ENCODE results near the gene UBAP2. TPM values are rescaled to one million over a fixed set of nuclear protein-coding genes. Genes with fewer than 3 reads are reported as not detected.
A peak's percentile ranks its signal among the peaks of the same experiment; 100 is the strongest.
"Not testable (repeated sequence)": the region's sequence is repeated elsewhere in the genome, so short reads cannot be mapped to it uniquely, and the experiment has no call there.

The UBAP2 gene
- total RNA-seq, 1 donor from 2014 or later, result 87.7 TPM

DNA sequence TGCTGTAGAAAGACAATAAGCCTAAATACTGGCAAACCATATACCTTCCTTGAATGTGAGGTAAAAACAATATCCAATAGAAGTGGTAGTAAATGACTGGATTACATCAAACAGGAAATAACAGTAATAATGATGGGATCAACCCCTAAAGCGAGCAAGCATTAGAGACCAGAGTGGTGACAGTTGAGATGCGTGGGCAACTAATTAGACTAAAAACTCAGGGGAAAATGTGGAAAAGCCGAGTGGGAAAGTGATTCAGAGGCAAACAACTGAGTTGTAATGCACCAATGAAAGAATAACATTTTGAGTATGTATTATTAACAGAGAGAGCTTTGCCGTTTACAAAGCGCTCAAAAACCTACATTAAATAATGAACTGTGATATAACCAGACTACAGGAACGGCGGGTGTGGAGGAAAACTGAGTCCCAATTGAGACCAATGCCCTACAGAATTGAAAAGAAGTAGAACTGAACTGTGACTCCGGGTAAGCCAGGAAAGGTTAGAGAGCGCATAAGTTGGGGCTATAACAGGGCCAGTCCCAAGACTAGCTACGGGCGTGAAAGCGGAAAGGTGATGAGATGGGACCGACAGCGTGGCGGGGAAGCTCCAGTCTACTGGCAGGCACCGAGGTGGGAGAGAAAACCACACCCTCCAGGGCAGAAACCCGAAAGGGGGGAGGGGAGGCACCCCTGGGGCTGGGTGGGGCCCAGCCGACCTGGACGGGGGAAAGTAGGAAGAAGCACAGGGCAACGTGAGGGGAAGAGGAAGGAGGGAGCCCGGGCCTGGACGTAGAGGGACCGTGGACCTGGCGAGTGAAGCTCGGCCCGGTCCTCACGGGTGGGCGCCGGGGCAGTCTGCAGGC, 592 bp downstream of the UBAP2 start:
- peak; percentile 41 for DNase-seq (ENCODE audit: low spot score)
- H3K27me3 Mint-ChIP-seq (ENCODE audit: unreplicated experiment), result peaks cover 20% of the 10 kb centered on the region
- H3K36me3 Mint-ChIP-seq (ENCODE audit: low read depth, unreplicated experiment), result peaks cover 13% of the 10 kb centered on the region
- H3K9me3 Mint-ChIP-seq (ENCODE audit: unreplicated experiment), result no peaks in the 10 kb centered on the region
- H3K27ac Mint-ChIP-seq (ENCODE audit: unreplicated experiment), result peak overlapping the region; percentile 100
- TF ChIP-seq, protein P1, sequence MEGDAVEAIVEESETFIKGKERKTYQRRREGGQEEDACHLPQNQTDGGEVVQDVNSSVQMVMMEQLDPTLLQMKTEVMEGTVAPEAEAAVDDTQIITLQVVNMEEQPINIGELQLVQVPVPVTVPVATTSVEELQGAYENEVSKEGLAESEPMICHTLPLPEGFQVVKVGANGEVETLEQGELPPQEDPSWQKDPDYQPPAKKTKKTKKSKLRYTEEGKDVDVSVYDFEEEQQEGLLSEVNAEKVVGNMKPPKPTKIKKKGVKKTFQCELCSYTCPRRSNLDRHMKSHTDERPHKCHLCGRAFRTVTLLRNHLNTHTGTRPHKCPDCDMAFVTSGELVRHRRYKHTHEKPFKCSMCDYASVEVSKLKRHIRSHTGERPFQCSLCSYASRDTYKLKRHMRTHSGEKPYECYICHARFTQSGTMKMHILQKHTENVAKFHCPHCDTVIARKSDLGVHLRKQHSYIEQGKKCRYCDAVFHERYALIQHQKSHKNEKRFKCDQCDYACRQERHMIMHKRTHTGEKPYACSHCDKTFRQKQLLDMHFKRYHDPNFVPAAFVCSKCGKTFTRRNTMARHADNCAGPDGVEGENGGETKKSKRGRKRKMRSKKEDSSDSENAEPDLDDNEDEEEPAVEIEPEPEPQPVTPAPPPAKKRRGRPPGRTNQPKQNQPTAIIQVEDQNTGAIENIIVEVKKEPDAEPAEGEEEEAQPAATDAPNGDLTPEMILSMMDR (IDR thresholded peaks at IDR 0.05; ENCODE audit: unreplicated experiment), result no peak
- peak overlapping the region; percentile 99 for H3K4me3 Mint-ChIP-seq (ENCODE audit: unreplicated experiment)
- H3K4me1 Mint-ChIP-seq (ENCODE audit: unreplicated experiment), result peaks cover 40% of the 10 kb centered on the region

DNA sequence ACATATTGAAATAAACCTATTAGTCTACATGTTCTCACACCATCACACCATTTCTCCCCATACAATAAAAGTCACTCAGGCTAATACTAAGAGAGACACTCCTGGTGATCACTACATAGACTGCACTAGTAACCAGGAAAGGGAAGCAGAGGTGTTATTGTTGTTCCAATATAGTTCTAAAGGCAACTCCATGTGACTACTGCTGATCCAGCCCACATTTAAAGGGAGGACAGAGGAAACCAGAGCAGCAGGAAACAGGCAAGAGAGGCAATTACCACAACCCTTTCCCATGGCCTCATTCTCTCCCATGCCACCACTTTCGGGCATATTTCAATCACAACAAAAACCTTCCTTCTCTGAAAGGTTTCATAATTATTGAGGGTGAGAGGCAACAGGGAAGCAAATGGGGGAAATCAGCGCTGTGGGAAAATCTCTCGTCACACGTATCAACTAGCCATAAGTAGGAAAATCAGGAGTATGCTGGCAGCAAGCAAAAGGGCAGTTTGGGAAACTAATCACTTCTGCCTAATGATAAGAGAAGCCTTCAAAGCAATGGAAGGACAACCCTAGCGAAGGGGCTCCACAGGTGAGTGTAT, 1.8 kb downstream of the UBAP2 start:
- peaks cover 20% of the 10 kb centered on the region for H3K27me3 Mint-ChIP-seq (ENCODE audit: unreplicated experiment)
- DNase-seq (ENCODE audit: low spot score), result peak; percentile 34

DNA sequence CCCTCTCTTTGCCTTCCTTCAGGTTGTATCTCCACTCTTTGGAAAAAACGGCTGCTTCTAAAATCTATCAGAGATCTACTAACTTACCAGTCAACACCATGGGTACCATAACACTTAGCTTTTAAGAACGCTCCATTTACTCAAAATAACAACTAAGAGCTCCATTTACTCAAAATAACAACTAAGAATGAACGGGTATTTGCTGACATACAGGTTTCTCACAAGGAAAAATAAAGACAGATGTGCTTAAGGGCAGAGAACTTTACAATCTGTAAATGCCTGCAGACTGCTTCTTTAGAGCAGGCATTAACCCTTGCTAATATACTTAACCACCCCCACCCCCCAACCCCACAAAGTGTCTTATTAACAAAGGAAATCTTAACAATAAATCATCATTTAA, 2.8 kb downstream of the UBAP2 start:
- peaks cover 40% of the 10 kb centered on the region for H3K4me1 Mint-ChIP-seq (ENCODE audit: unreplicated experiment)

More for the DNA sequence above, 1.8 kb downstream of the UBAP2 start:
- H3K9me3 Mint-ChIP-seq (ENCODE audit: unreplicated experiment), result no peaks in the 10 kb centered on the region
- peak overlapping the region; percentile 99 for H3K4me3 Mint-ChIP-seq (ENCODE audit: unreplicated experiment)
- H3K36me3 Mint-ChIP-seq (ENCODE audit: low read depth, unreplicated experiment), result peaks cover 13% of the 10 kb centered on the region
- H3K27ac Mint-ChIP-seq (ENCODE audit: unreplicated experiment), result peak overlapping the region; percentile 100
- TF ChIP-seq, protein P1 (IDR thresholded peaks at IDR 0.05; ENCODE audit: unreplicated experiment), result no peak
- peaks cover 40% of the 10 kb centered on the region for H3K4me1 Mint-ChIP-seq (ENCODE audit: unreplicated experiment)

DNA sequence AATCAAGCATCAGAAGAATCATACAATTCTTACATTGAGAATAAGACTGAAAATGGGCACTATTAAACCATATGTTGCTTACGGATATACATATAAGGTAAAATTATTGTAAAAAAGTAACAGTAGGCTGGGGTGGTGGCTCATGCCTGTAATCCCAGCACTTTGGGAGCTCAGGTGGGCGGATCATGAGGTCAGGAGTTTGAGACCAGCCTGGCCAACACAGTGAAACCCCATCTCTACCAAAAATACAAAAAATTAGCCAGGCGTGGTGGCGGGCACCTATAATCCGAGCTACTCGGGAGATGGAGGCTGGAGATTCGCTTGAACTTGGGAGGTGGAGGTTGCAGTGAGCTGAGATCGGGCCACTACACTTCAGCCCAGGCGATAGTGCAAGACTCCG, 6.6 kb downstream of the UBAP2 start:
- not testable (repeated sequence) for H3K27me3 Mint-ChIP-seq (ENCODE audit: unreplicated experiment); DNase-seq (ENCODE audit: low spot score); H3K9me3 Mint-ChIP-seq (ENCODE audit: unreplicated experiment); H3K27ac Mint-ChIP-seq (ENCODE audit: unreplicated experiment); H3K4me3 Mint-ChIP-seq (ENCODE audit: unreplicated experiment)
- peaks cover 11% of the 10 kb centered on the region for H3K36me3 Mint-ChIP-seq (ENCODE audit: low read depth, unreplicated experiment)
- peaks cover 16% of the 10 kb centered on the region for H3K4me1 Mint-ChIP-seq (ENCODE audit: unreplicated experiment)

More for the DNA sequence above, 2.8 kb downstream of the UBAP2 start:
- TF ChIP-seq, protein P1 (IDR thresholded peaks at IDR 0.05; ENCODE audit: unreplicated experiment), result no peak
- Mint-ChIP-seq H3K36me3 (ENCODE audit: low read depth, unreplicated experiment) (peaks cover 13% of the 10 kb centered on the region), H3K27ac (ENCODE audit: unreplicated experiment) (peak overlapping the region; percentile 100), H3K27me3 (ENCODE audit: unreplicated experiment) (peaks cover 16% of the 10 kb centered on the region), H3K4me3 (ENCODE audit: unreplicated experiment) (peak overlapping the region; percentile 99), H3K9me3 (ENCODE audit: unreplicated experiment) (no peaks in the 10 kb centered on the region)
- no peak for DNase-seq (ENCODE audit: low spot score)

DNA sequence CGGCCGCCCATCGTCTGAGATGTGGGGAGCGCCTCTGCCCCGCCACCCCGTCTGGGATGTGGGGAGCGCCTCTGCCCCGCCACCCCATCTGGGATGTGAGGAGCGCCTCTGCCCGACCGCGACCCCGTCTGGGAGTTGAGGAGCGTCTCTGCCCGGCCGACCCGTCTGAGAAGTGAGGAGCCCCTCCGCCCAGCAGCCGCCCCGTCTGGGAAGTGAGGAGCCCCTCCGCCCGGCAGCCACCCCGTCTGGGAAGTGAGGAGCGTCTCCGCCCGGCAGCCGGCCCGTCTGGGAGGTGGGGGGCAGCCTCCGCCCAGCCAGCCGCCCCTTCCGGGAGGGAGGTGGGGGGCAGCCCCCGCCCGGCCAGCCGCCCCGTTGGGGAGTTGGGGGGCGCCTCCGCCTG, 9.8 kb downstream of the UBAP2 start:
- DNase-seq (ENCODE audit: low spot score); H3K9me3 Mint-ChIP-seq (ENCODE audit: unreplicated experiment); H3K27ac Mint-ChIP-seq (ENCODE audit: unreplicated experiment); H3K36me3 Mint-ChIP-seq (ENCODE audit: low read depth, unreplicated experiment); H3K4me1 Mint-ChIP-seq (ENCODE audit: unreplicated experiment); H3K4me3 Mint-ChIP-seq (ENCODE audit: unreplicated experiment); H3K27me3 Mint-ChIP-seq (ENCODE audit: unreplicated experiment): not testable (repeated sequence)

DNA sequence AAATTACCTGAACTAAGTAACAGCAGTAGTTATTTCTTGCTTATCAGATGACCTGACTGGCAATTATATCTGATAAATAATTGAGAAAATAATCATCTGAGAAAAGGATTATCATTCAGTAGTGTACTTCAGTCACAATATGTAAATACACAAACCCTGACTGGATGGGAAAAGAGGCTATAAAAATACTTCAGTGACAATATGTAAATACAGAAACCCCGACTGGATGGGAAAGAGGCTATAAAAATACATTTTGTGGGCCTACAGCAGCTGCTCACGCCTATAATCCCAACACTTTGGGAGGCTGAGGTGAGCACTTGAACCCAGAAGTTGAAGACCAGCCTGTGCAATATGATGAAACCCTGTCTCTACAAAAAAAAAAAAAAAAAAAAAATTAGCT, 11.1 kb downstream of the UBAP2 start:
- Mint-ChIP-seq H3K27ac (ENCODE audit: unreplicated experiment) (peak overlapping the region; percentile 36), H3K27me3 (ENCODE audit: unreplicated experiment) (no peaks in the 10 kb centered on the region), H3K4me1 (ENCODE audit: unreplicated experiment) (peaks cover 3% of the 10 kb centered on the region)

More for the DNA sequence above, 11.1 kb downstream of the UBAP2 start:
- TF ChIP-seq, protein P1 (IDR thresholded peaks at IDR 0.05; ENCODE audit: unreplicated experiment), result no peak
- H3K4me3 Mint-ChIP-seq (ENCODE audit: unreplicated experiment), result no peak overlapping the region
- no peaks in the 10 kb centered on the region for H3K9me3 Mint-ChIP-seq (ENCODE audit: unreplicated experiment)
- H3K36me3 Mint-ChIP-seq (ENCODE audit: low read depth, unreplicated experiment), result peaks cover 5% of the 10 kb centered on the region
- DNase-seq (ENCODE audit: low spot score), result no peak
